ENCODE data around the gene MUC3A.
"Not testable (repeated sequence)": the region's sequence is repeated elsewhere in the genome, so short reads cannot be mapped to it uniquely, and the experiment has no call there.

- TF ChIP-seq CTCF (IDR thresholded peaks at IDR 0.05); POLR2A (IDR thresholded peaks at IDR 0.05; ENCODE audit: low read depth); POLR2AphosphoS5 (IDR thresholded peaks at IDR 0.05): not testable (repeated sequence)
These were observed 50.7 kb downstream of the MUC3A start for GRCh38 chr7:101000025-101000424.

Data from esophagus muscularis mucosa (tissue), 3 donors.